KMS-11 (cell line): Measurements from ENCODE around the gene CBLC.
"Not testable (repeated sequence)": the region's sequence is repeated elsewhere in the genome, so short reads cannot be mapped to it uniquely, and the experiment has no call there.

Experiments
- H2AFZ ChIP-seq: fragments of 200-600 bp; sonication (generic); 2 replicates; pipeline ENCODE4 v1.6.1; 2016; ENCODE audit warnings: antibody characterized with exemption, mixed run types, low read depth
- H3K27ac ChIP-seq: fragments of 200-600 bp; sonication (generic); 2 replicates; pipeline ENCODE4 v1.6.1; 2016; ENCODE audit warnings: mild to moderate bottlenecking, mixed run types
- H3K27me3 ChIP-seq: fragments of 200-600 bp; sonication (generic); 2 replicates; pipeline ENCODE4 v1.6.1; 2017; ENCODE audit warnings: mild to moderate bottlenecking, low read depth, mixed run types, moderate library complexity; ENCODE audit not compliant: insufficient read depth
- H3K36me3 ChIP-seq: fragments of 200-600 bp; sonication (generic); 2 replicates; pipeline ENCODE4 v1.6.1; 2017; ENCODE audit warnings: mild to moderate bottlenecking, mixed run types; ENCODE audit not compliant: insufficient read depth
- H3K4me1 ChIP-seq: fragments of 200-600 bp; sonication (generic); 2 replicates; pipeline ENCODE4 v1.6.1; 2016; ENCODE audit warnings: mild to moderate bottlenecking, low read depth, mixed run types; ENCODE audit not compliant: poor library complexity, severe bottlenecking
- H3K4me2 ChIP-seq: fragments of 200-600 bp; sonication (generic); 2 replicates; pipeline ENCODE4 v1.7.0; 2016; ENCODE audit warnings: mild to moderate bottlenecking, mixed run types
- H3K4me3 ChIP-seq: fragments of 200-600 bp; sonication (generic); IDR thresholded peaks from 2 replicates; pipeline ENCODE4 v1.6.1; 2017; ENCODE audit warnings: low read depth, low read length, mixed read lengths; ENCODE audit not compliant: insufficient read depth
- H3K79me2 ChIP-seq: fragments of 200-600 bp; sonication (generic); 2 replicates; pipeline ENCODE4 v1.6.1; 2016; ENCODE audit warnings: low read depth, mixed run types; ENCODE audit not compliant: insufficient read depth
- H3K9ac ChIP-seq: fragments of 200-600 bp; sonication (generic); 2 replicates; pipeline ENCODE4 v1.6.1; 2016; ENCODE audit warnings: mild to moderate bottlenecking, mixed run types
- H4K20me1 ChIP-seq: fragments of 200-600 bp; sonication (generic); 2 replicates; pipeline ENCODE4 v1.6.1; 2016; ENCODE audit warnings: mild to moderate bottlenecking, mixed run types; ENCODE audit not compliant: insufficient read depth
- TF ChIP-seq, protein P1 (sequence below): fragments of 200-600 bp; sonication (generic); conservative IDR thresholded peaks from 2 replicates; pipeline ENCODE4 v1.6.1; 2017; ENCODE audit warnings: low read depth, mild to moderate bottlenecking, antibody characterized with exemption, low read length, moderate library complexity, mixed read lengths

Gene CBLC

DNA sequence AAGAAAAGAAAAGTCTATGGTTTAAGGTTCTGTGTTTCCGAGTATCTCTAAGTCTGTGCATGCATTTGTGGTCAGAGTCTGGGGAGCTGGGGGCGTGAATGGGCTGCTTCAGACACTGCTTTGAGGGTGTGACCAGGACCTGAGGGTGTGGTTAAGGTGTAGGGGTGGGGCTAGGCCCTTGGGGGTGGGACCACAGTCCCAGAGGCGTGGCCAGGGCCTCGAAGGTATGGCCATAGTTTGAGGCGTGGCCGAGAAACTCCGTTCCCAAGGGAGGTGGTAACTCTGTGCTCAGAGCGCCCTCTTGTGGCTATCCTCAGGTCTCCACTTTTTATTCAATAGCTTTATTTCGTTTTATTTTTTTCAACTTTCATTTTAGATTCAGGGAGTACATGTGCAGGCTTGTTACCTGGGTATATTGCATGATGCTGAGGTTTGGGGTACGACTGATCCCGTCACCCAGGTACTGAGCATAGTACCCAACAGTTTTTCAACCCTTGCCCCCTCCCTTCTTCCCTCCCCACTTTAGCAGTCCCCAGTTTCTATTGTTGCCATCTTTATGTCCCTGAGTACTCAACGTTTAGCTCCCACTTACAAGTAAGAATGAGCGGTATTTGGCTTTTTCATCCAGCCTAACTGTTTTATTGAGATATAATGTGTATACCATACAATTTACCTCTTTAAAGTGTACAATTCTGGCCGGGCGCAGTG is 7.0 kb upstream of the CBLC start:
- H3K79me2 ChIP-seq: no peaks in the 10 kb centered on the region
- no peak overlapping the region for H3K9ac ChIP-seq
- peak overlapping the region; percentile 39 for H3K27ac ChIP-seq
- no peaks in the 10 kb centered on the region for H3K36me3 ChIP-seq
- H3K4me2 ChIP-seq: peak overlapping the region; percentile 68
- H3K27me3 ChIP-seq: no peaks in the 10 kb centered on the region
- peak overlapping the region; percentile 64 for H2AFZ ChIP-seq
- H3K4me1 ChIP-seq: peaks cover 43% of the 10 kb centered on the region
- TF ChIP-seq, protein P1, sequence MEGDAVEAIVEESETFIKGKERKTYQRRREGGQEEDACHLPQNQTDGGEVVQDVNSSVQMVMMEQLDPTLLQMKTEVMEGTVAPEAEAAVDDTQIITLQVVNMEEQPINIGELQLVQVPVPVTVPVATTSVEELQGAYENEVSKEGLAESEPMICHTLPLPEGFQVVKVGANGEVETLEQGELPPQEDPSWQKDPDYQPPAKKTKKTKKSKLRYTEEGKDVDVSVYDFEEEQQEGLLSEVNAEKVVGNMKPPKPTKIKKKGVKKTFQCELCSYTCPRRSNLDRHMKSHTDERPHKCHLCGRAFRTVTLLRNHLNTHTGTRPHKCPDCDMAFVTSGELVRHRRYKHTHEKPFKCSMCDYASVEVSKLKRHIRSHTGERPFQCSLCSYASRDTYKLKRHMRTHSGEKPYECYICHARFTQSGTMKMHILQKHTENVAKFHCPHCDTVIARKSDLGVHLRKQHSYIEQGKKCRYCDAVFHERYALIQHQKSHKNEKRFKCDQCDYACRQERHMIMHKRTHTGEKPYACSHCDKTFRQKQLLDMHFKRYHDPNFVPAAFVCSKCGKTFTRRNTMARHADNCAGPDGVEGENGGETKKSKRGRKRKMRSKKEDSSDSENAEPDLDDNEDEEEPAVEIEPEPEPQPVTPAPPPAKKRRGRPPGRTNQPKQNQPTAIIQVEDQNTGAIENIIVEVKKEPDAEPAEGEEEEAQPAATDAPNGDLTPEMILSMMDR: peak; percentile 96
- no peak overlapping the region for H3K4me3 ChIP-seq
- no peaks in the 10 kb centered on the region for H4K20me1 ChIP-seq

DNA sequence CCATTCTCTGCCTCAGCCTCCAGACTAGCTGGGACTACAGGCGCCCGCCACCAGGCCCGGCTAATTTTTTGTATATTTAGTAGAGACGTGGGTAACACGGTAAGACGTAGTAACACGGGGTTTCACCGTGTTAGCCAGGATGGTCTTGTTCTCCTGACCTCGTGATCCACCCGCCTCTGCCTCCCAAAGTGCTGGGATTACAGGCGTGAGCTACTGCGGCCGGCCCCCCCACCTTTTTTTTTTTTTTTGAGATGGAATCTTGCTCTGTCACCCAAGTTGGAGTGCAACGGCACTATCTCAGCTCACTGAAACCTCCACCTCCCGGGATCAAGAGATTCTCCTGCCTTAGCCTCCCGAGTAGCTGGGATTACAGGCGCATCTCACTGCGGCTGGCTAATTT is 5.5 kb upstream of the CBLC start:
- not testable (repeated sequence) for H3K79me2 ChIP-seq, H3K4me2 ChIP-seq, H3K4me3 ChIP-seq, H3K9ac ChIP-seq, H3K27ac ChIP-seq, H3K27me3 ChIP-seq, H3K36me3 ChIP-seq, H4K20me1 ChIP-seq, H2AFZ ChIP-seq
- peaks cover 40% of the 10 kb centered on the region for H3K4me1 ChIP-seq

DNA sequence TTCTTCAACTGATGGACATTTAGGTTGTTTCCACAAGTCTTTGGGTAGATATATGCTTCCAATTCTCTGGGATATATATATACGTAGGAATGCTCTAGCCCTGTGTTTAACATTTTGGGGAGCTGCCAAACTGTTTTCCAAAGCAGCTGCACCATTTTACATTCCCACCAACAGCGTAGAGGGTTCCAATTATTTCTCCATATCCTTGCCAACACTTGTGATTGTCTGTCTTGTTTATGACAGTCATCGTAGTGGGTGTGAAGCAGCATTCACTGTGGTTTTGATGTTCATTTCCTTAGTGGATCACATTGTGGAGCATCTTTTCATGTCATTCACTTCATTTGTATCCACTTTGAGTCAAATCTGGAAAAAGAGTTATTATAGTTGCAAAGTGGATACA is 4.7 kb upstream of the CBLC start:
- TF ChIP-seq, protein P1: no peak
- no peak overlapping the region for H3K4me3 ChIP-seq
- H3K79me2 ChIP-seq: no peaks in the 10 kb centered on the region
- H4K20me1 ChIP-seq: no peaks in the 10 kb centered on the region
- H3K4me1 ChIP-seq: peaks cover 32% of the 10 kb centered on the region
- H2AFZ ChIP-seq: no peak overlapping the region
- H3K27ac ChIP-seq: no peak overlapping the region
- no peaks in the 10 kb centered on the region for H3K36me3 ChIP-seq
- H3K9ac ChIP-seq: no peak overlapping the region
- no peak overlapping the region for H3K4me2 ChIP-seq
- H3K27me3 ChIP-seq: no peaks in the 10 kb centered on the region

DNA sequence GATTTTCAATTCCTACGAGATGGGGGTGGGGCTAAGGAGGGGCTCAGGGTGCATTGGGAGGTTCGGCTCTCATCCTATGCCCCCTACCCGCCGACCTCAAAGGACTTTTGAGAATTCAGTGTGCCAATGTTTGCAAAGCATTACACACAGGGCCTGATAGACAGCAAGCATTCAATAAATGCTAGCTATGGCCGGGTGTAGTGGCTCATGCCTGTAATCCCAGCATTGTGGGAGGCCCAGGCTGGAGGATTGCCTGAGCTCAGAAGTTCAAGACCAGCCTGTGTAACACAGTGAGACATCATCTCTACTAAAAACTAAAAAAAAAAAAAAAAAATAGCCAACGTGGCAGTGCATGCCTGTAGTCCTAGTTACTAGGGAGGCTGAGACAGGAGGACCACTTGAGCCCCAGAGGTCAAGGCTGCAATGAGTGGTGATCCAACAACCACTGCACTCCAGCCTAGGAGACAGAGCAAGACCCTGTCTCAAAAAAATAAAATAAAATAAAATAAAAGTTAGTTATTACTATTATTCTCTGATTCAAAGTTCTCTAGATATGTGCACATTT is 1.9 kb upstream of the CBLC start:
- Histone ChIP-seq H3K4me2 (no peak overlapping the region), H3K27ac (no peak overlapping the region), H4K20me1 (no peaks in the 10 kb centered on the region), H3K9ac (no peak overlapping the region), H3K4me1 (peaks cover 7% of the 10 kb centered on the region), H3K36me3 (no peaks in the 10 kb centered on the region), H2AFZ (no peak overlapping the region), H3K4me3 (no peak overlapping the region), H3K79me2 (no peaks in the 10 kb centered on the region), H3K27me3 (no peaks in the 10 kb centered on the region)
- TF ChIP-seq, protein P1: no peak

DNA sequence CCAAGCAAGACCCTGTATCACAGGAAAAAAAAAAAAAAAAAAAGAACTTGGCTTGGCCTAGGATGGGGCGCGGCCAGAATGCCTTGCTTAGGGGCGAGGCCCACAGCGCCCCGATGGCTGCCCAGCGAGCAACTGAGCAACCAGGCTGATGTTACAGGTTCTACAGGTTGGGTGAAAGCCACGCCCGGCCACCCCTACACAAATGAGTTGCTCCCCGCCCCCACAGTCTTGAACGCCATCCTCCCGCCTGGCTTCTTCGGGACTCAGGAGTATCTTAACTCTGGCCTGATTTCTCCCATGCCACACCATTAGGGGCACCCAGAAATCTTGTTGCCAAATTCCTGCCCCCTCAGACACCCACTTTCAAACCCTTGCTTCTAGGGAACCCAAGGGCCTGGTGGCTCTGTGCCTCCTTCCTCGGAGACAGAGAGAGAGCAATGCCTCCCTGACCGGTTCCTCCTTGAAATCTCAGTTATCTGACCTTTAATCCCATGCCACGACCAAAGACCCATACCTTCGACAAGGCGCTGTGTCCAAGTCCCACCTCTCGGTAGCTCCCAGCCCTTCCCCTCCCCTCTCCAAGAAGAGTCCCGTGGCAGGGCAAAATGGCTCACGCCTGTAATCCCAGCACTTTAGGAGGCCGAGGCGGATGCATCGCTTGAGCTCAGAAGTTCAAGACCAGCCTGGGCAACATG is 1.1 kb upstream of the CBLC start:
- Histone ChIP-seq H3K4me2 (no peak overlapping the region), H3K27ac (no peak overlapping the region), H3K4me3 (no peak overlapping the region), H2AFZ (no peak overlapping the region), H3K27me3 (no peaks in the 10 kb centered on the region), H3K36me3 (no peaks in the 10 kb centered on the region), H3K79me2 (no peaks in the 10 kb centered on the region), H3K4me1 (no peaks in the 10 kb centered on the region), H3K9ac (no peak overlapping the region), H4K20me1 (no peaks in the 10 kb centered on the region)
- TF ChIP-seq, protein P1: no peak
